Measurements from ENCODE around the gene OPRM1.

DNA sequence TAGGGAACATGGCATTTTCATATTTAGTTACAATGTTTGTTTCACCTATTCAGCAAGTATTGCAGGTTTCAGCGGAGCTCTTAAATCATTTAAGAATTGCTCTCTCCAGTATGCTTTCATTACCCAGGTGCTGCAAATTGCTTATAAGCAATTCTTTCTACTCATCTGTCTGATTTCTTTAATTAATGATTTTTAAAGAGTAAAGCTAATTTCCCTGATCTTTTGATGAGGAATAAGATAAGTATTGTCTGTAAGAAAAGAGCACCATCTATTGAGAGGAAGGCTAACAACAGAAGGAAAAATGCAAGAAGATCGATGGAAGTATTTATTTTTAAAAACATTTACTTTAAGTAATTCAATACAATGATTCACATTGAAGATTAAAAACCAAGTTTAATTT, 2.0 kb downstream of the OPRM1 start:
- no peak for TF ChIP-seq EP300 (IDR thresholded peaks at IDR 0.05)
- no peak for TF ChIP-seq POLR2A (IDR thresholded peaks at IDR 0.05; ENCODE audit: low read depth)
- no peak for TF ChIP-seq POLR2AphosphoS5 (IDR thresholded peaks at IDR 0.05)

All from esophagus muscularis mucosa (tissue), 3 donors.